ENCODE results near the gene OR14A16. TPM values are rescaled to one million over a fixed set of nuclear protein-coding genes. Genes with fewer than 3 reads are reported as not detected.

Gene OR14A16
- total RNA-seq, 1 experiment from 2014 or later: not detected

GRCh38 chr1:247841796-247842195, 17.9 kb upstream of the OR14A16 start, which contains the start of gene OR11L1:
Gene OR11L1 (minus strand): TSS chr1:247841896. CDS start chr1:247841896, 0 bp downstream.
- BruUV-seq (replicated peaks): no TSS peak
- DNase-seq (ENCODE audit: low spot score): no peak
- no peak within 1 kb of the TSS for H3K4me3 ChIP-seq (ENCODE audit: low read depth, low read length, poor library complexity, severe bottlenecking)
- CTCF ChIA-PET: no interaction called here
- no peak for TF ChIP-seq CTCF (conservative IDR thresholded peaks at IDR 0.05; ENCODE audit: low read depth, low read length)
- no peak for TF ChIP-seq EZH2 (IDR thresholded peaks at IDR 0.05; ENCODE audit: borderline replicate concordance, low read depth, low read length, poor library complexity, severe bottlenecking)
- H3K27me3 ChIP-seq (replicated peaks; ENCODE audit: insufficient read depth, low read depth, low read length, poor library complexity): no peaks in the 10 kb centered on the region
- no peaks in the 10 kb centered on the region for H3K36me3 ChIP-seq (ENCODE audit: insufficient read depth, low read length, poor library complexity, severe bottlenecking)
- H3K4me1 ChIP-seq (ENCODE audit: insufficient read depth, low read length, poor library complexity, severe bottlenecking): no peaks in the 10 kb centered on the region
- POLR2A ChIA-PET (ENCODE audit: low non-redundant PET): no interaction called here
- no peak within 1 kb of the TSS for H3K27ac ChIP-seq (ENCODE audit: low read depth, low read length, poor library complexity, severe bottlenecking)
- intact Hi-C loops (cut with micrococcal nuclease; ENCODE audit: unreplicated experiment): no loop called here
- no peaks in the 10 kb centered on the region for H3K9me3 ChIP-seq (ENCODE audit: low read depth, low read length, poor library complexity, severe bottlenecking)

GRCh38 chr1:247840818-247841217, 16.9 kb upstream of the OR14A16 start:
- Histone ChIP-seq H3K36me3 (ENCODE audit: insufficient read depth, low read length, poor library complexity, severe bottlenecking) (no peaks in the 10 kb centered on the region), H3K4me3 (ENCODE audit: low read depth, low read length, poor library complexity, severe bottlenecking) (no peak overlapping the region), H3K27me3 (replicated peaks; ENCODE audit: insufficient read depth, low read depth, low read length, poor library complexity) (no peaks in the 10 kb centered on the region), H3K9me3 (ENCODE audit: low read depth, low read length, poor library complexity, severe bottlenecking) (no peaks in the 10 kb centered on the region), H3K4me1 (ENCODE audit: insufficient read depth, low read length, poor library complexity, severe bottlenecking) (no peaks in the 10 kb centered on the region), H3K27ac (ENCODE audit: low read depth, low read length, poor library complexity, severe bottlenecking) (no peak overlapping the region)
- BruUV-seq (replicated peaks): no TSS peak
- no peak for DNase-seq (ENCODE audit: low spot score)
- intact Hi-C loops (cut with micrococcal nuclease; ENCODE audit: unreplicated experiment): no loop called here
- ChIA-PET CTCF (no interaction called here), POLR2A (ENCODE audit: low non-redundant PET) (no interaction called here)
- TF ChIP-seq EZH2 (IDR thresholded peaks at IDR 0.05; ENCODE audit: borderline replicate concordance, low read depth, low read length, poor library complexity, severe bottlenecking): no peak
- TF ChIP-seq CTCF (conservative IDR thresholded peaks at IDR 0.05; ENCODE audit: low read depth, low read length): no peak

GRCh38 chr1:247833601-247834000, 9.7 kb upstream of the OR14A16 start:
- no peaks in the 10 kb centered on the region for H3K9me3 ChIP-seq (ENCODE audit: low read depth, low read length, poor library complexity, severe bottlenecking)
- no peak overlapping the region for H3K4me3 ChIP-seq (ENCODE audit: low read depth, low read length, poor library complexity, severe bottlenecking)
- H3K27ac ChIP-seq (ENCODE audit: low read depth, low read length, poor library complexity, severe bottlenecking): no peak overlapping the region
- TF ChIP-seq EZH2 (IDR thresholded peaks at IDR 0.05; ENCODE audit: borderline replicate concordance, low read depth, low read length, poor library complexity, severe bottlenecking) (no peak), CTCF (conservative IDR thresholded peaks at IDR 0.05; ENCODE audit: low read depth, low read length) (no peak)
- ChIA-PET CTCF (no interaction called here), POLR2A (ENCODE audit: low non-redundant PET) (no interaction called here)
- H3K36me3 ChIP-seq (ENCODE audit: insufficient read depth, low read length, poor library complexity, severe bottlenecking): no peaks in the 10 kb centered on the region
- no TSS peak for BruUV-seq (replicated peaks)
- no peaks in the 10 kb centered on the region for H3K4me1 ChIP-seq (ENCODE audit: insufficient read depth, low read length, poor library complexity, severe bottlenecking)
- no peak for DNase-seq (ENCODE audit: low spot score)
- intact Hi-C loops (cut with micrococcal nuclease; ENCODE audit: unreplicated experiment): no loop called here
- H3K27me3 ChIP-seq (replicated peaks; ENCODE audit: insufficient read depth, low read depth, low read length, poor library complexity): no peaks in the 10 kb centered on the region

Measured in A673 (cell line).